Panc1 (cell line): ENCODE results near the gene PTK7. TPM values are rescaled to one million over a fixed set of nuclear protein-coding genes. Genes with fewer than 3 reads are reported as not detected.
A peak's percentile ranks its signal among the peaks of the same experiment; 100 is the strongest.

Experiments
- ATAC-seq: fragments of 200-7000 bp; cut with Tn5 transposase; 2 replicates; pipeline ENCODE4 v1.9.1; 2020; ENCODE audit warnings: mild to moderate bottlenecking, moderate library complexity
- BruUV-seq: library from RNA; stranded (reverse); fragments of 400-500 nt; replicated peaks from 2 replicates; lab custom pipeline; 2021; lab: Mats Ljungman, UMichigan
- CTCF ChIA-PET: fragments of 300-600 bp; sonication (Branson Sonifier 250); formaldehyde crosslinking; loops from one replicate; lab custom pipeline; 2022; ENCODE audit warnings: antibody characterized with exemption; lab: Charles Lee
- POLR2A ChIA-PET: fragments of 300-600 bp; sonication (Branson Sonifier 250); formaldehyde crosslinking; loops from one replicate; lab custom pipeline; 2022; ENCODE audit warnings: antibody characterized with exemption; lab: Charles Lee
- DNase-seq: peaks from one replicate; pipeline ENCODE4 v3.0.0-alpha.2; 2010; ENCODE audit warnings: low read depth, low spot score
- H3K27ac ChIP-seq: 2 replicates; pipeline ENCODE4 v1.5.1; 2011; ENCODE audit warnings: mild to moderate bottlenecking, low read length, inconsistent platforms
- H3K27me3 ChIP-seq: fragments of 200-500 bp; sonication (Bioruptor generic); 2 replicates; pipeline ENCODE4 v1.6.0; 2014; ENCODE audit warnings: low read length, inconsistent platforms; ENCODE audit not compliant: control insufficient read depth, insufficient read depth
- H3K36me3 ChIP-seq: fragments of 200-500 bp; sonication (Bioruptor generic); 2 replicates; pipeline ENCODE4 v1.5.1; 2014; ENCODE audit warnings: inconsistent platforms, mild to moderate bottlenecking, low read length, moderate library complexity; ENCODE audit not compliant: control insufficient read depth, insufficient read depth
- H3K4me1 ChIP-seq: 2 replicates; pipeline ENCODE4 v1.5.1; 2011; ENCODE audit warnings: inconsistent platforms, mild to moderate bottlenecking, low read length, moderate library complexity; ENCODE audit not compliant: control insufficient read depth, insufficient read depth
- H3K4me3 ChIP-seq, 2 experiments: 2 replicates each; pipeline ENCODE4 v1.5.1; 2011 to 2012; ENCODE audit warnings: low read depth in 2 of 2, low read length in 2 of 2, mild to moderate bottlenecking in 2 of 2, inconsistent platforms in 1 of 2, moderate library complexity in 1 of 2
- H3K9me3 ChIP-seq: fragments of 200-500 bp; sonication (Bioruptor generic); 2 replicates; pipeline ENCODE4 v1.5.1; 2014; ENCODE audit warnings: low read depth, mild to moderate bottlenecking, inconsistent platforms, low read length, moderate library complexity; ENCODE audit not compliant: control insufficient read depth, insufficient read depth
- POLR2AphosphoS5 ChIP-seq: IDR thresholded peaks from 2 replicates; pipeline ENCODE4 v1.6.1; 2012; ENCODE audit warnings: mild to moderate bottlenecking, low read depth, low read length, moderate library complexity
- SIN3A ChIP-seq: IDR thresholded peaks from 2 replicates; pipeline ENCODE4 v1.6.1; 2012; ENCODE audit warnings: low read depth, mild to moderate bottlenecking, low read length, moderate library complexity, borderline replicate concordance; ENCODE audit not compliant: insufficient read depth
- TCF7L2 ChIP-seq: IDR thresholded peaks from 2 replicates; pipeline ENCODE4 v1.6.1; 2011; ENCODE audit warnings: mild to moderate bottlenecking, low read depth, low read length, inconsistent platforms
- in situ Hi-C: cut with HindIII; loops from 2 replicates; pipeline ENCODE4 v1.10.0; 2016; ENCODE audit warnings: low sequenced_read_pairs, low pct_unique_long_range_greater_than_20kb
- intact Hi-C: fragments of 100-400 bp; cut with micrococcal nuclease; formaldehyde crosslinking; loops from one replicate; pipeline ENCODE4 v1.10.0; 2022; ENCODE audit not compliant: unreplicated experiment
- total RNA-seq: library from RNA; stranded (reverse); gene quantifications from one replicate; pipeline ENCODE4 v1.2.1, GENCODE V29; 2021; ENCODE audit not compliant: unreplicated experiment
- TF ChIP-seq, protein P1 (sequence below), 2 experiments: IDR thresholded peaks; 2 replicates each; pipeline ENCODE4 v1.6.1; 2011 to 2012; ENCODE audit warnings: low read depth in 2 of 2, control low read depth in 1 of 2, low read length in 1 of 2, mild to moderate bottlenecking in 1 of 2, moderate library complexity in 1 of 2; ENCODE audit not compliant: insufficient read depth in 1 of 2
- TF ChIP-seq, protein P2 (sequence below): fragments of 450-650 bp; IDR thresholded peaks from 2 replicates; pipeline ENCODE4 v1.5.1; 2017; ENCODE audit warnings: mild to moderate bottlenecking

The PTK7 gene
- total RNA-seq, 1 experiment from 2014 or later: 240 TPM

GRCh38 chr6:43127180-43127579, 51.1 kb downstream of the PTK7 start:
- DNase-seq (no peak), ATAC-seq (no peak)
- BruUV-seq: no TSS peak
- in situ Hi-C loops (no loop called here), intact Hi-C loops (loop anchor here (5.0 kb wide), 1 partner anchor 55 kb away; no protein-coding TSS in a partner anchor)
- CTCF ChIA-PET: interaction anchor here (0.6 kb wide), 1 partner anchor 239 kb away, joined by 5 read pairs; no protein-coding TSS in a partner anchor
- no peak for TF ChIP-seq POLR2AphosphoS5
- H3K27ac ChIP-seq: no peak overlapping the region
- H3K9me3 ChIP-seq: no peaks in the 10 kb centered on the region
- no peaks in the 10 kb centered on the region for H3K27me3 ChIP-seq
- POLR2A ChIA-PET: no interaction called here
- H3K4me1 ChIP-seq: peaks cover 41% of the 10 kb centered on the region
- no peaks in the 10 kb centered on the region for H3K36me3 ChIP-seq
- no peak overlapping the region for H3K4me3 ChIP-seq

GRCh38 chr6:43127877-43128276, 51.8 kb downstream of the PTK7 start:
- Histone ChIP-seq H3K36me3 (no peaks in the 10 kb centered on the region), H3K27me3 (no peaks in the 10 kb centered on the region), H3K27ac (no peak overlapping the region), H3K4me1 (peaks cover 39% of the 10 kb centered on the region), H3K9me3 (no peaks in the 10 kb centered on the region), H3K4me3 (no peak overlapping the region)
- in situ Hi-C loops (no loop called here), intact Hi-C loops (loop anchor here (5.0 kb wide), 1 partner anchor 56 kb away; no protein-coding TSS in a partner anchor)
- BruUV-seq: no TSS peak
- ChIA-PET POLR2A (no interaction called here), CTCF (interaction anchor here (0.6 to 1.2 kb wide), 2 partner anchors 16 to 238 kb away, joined by 3 to 5 read pairs; no protein-coding TSS in a partner anchor)
- DNase-seq (no peak), ATAC-seq (no peak)
- TF ChIP-seq, protein P1, sequence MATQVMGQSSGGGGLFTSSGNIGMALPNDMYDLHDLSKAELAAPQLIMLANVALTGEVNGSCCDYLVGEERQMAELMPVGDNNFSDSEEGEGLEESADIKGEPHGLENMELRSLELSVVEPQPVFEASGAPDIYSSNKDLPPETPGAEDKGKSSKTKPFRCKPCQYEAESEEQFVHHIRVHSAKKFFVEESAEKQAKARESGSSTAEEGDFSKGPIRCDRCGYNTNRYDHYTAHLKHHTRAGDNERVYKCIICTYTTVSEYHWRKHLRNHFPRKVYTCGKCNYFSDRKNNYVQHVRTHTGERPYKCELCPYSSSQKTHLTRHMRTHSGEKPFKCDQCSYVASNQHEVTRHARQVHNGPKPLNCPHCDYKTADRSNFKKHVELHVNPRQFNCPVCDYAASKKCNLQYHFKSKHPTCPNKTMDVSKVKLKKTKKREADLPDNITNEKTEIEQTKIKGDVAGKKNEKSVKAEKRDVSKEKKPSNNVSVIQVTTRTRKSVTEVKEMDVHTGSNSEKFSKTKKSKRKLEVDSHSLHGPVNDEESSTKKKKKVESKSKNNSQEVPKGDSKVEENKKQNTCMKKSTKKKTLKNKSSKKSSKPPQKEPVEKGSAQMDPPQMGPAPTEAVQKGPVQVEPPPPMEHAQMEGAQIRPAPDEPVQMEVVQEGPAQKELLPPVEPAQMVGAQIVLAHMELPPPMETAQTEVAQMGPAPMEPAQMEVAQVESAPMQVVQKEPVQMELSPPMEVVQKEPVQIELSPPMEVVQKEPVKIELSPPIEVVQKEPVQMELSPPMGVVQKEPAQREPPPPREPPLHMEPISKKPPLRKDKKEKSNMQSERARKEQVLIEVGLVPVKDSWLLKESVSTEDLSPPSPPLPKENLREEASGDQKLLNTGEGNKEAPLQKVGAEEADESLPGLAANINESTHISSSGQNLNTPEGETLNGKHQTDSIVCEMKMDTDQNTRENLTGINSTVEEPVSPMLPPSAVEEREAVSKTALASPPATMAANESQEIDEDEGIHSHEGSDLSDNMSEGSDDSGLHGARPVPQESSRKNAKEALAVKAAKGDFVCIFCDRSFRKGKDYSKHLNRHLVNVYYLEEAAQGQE (IDR thresholded peaks at IDR 0.05; ENCODE audit: insufficient read depth in 1 of 2, low read depth in 2 of 2, low read length in 1 of 2): no peak
- TF ChIP-seq, protein P2, sequence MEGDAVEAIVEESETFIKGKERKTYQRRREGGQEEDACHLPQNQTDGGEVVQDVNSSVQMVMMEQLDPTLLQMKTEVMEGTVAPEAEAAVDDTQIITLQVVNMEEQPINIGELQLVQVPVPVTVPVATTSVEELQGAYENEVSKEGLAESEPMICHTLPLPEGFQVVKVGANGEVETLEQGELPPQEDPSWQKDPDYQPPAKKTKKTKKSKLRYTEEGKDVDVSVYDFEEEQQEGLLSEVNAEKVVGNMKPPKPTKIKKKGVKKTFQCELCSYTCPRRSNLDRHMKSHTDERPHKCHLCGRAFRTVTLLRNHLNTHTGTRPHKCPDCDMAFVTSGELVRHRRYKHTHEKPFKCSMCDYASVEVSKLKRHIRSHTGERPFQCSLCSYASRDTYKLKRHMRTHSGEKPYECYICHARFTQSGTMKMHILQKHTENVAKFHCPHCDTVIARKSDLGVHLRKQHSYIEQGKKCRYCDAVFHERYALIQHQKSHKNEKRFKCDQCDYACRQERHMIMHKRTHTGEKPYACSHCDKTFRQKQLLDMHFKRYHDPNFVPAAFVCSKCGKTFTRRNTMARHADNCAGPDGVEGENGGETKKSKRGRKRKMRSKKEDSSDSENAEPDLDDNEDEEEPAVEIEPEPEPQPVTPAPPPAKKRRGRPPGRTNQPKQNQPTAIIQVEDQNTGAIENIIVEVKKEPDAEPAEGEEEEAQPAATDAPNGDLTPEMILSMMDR: no peak
- TF ChIP-seq POLR2AphosphoS5: no peak

DNA sequence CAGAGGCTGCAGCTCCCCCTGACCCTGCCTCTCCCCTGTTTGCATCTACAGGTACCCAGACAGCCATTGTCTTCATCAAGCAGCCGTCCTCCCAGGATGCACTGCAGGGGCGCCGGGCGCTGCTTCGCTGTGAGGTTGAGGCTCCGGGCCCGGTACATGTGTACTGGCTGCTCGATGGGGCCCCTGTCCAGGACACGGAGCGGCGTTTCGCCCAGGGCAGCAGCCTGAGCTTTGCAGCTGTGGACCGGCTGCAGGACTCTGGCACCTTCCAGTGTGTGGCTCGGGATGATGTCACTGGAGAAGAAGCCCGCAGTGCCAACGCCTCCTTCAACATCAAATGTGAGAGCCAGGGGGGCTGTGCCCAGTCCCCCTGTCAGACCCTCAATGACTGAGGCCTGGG, 52.8 kb downstream of the PTK7 start:
- H3K27ac ChIP-seq: peak overlapping the region; percentile 44; the same call in 1 of the 2 replicates
- POLR2A ChIA-PET: interaction anchor here (0.5 kb wide), 1 partner anchor 28 kb away, joined by 3 read pairs; no protein-coding TSS in a partner anchor
- TF ChIP-seq, protein P1 (IDR thresholded peaks at IDR 0.05; ENCODE audit: insufficient read depth in 1 of 2, low read depth in 2 of 2, low read length in 1 of 2): no peak
- TF ChIP-seq TCF7L2 (no peak), SIN3A (no peak), POLR2AphosphoS5 (no peak)
- TF ChIP-seq, protein P2: no peak
- no peaks in the 10 kb centered on the region for H3K36me3 ChIP-seq
- H3K4me1 ChIP-seq: peaks cover 35% of the 10 kb centered on the region
- no peaks in the 10 kb centered on the region for H3K9me3 ChIP-seq
- BruUV-seq: no TSS peak
- CTCF ChIA-PET: interaction anchor here (1.2 to 1.4 kb wide), 2 partner anchors 15 to 39 kb away, joined by 3 read pairs; no protein-coding TSS in a partner anchor
- in situ Hi-C loops (no loop called here), intact Hi-C loops (loop anchor here (5.0 kb wide), 1 partner anchor 57 kb away; no protein-coding TSS in a partner anchor)
- ATAC-seq (peak; percentile 50; the same call in 1 of the 2 replicates), DNase-seq (no peak)
- no peak overlapping the region for H3K4me3 ChIP-seq
- no peaks in the 10 kb centered on the region for H3K27me3 ChIP-seq
